Subcutaneous abdominal adipose tissue (tissue), 5 donors: ENCODE results near the gene TNFRSF6B.

Experiments
- H3K27ac ChIP-seq: one replicate; pipeline ENCODE4 v1.7.0; 2013; ENCODE audit warnings: low read depth, mild to moderate bottlenecking, inconsistent platforms, low read length, moderate library complexity
- H3K27me3 ChIP-seq, 5 donors: one replicate each; pipeline ENCODE4 v1.7.0; 2013; ENCODE audit warnings: low read length in 5 of 5, inconsistent platforms in 1 of 5; ENCODE audit not compliant: control insufficient read depth in 5 of 5, insufficient read depth in 4 of 5
- H3K36me3 ChIP-seq, 5 donors: one replicate each; pipeline ENCODE4 v1.7.0; 2013; ENCODE audit warnings: low read length in 5 of 5; ENCODE audit not compliant: control insufficient read depth in 5 of 5, insufficient read depth in 5 of 5
- H3K4me1 ChIP-seq, 5 donors: one replicate each; pipeline ENCODE4 v1.7.0; 2013; ENCODE audit warnings: low read length in 5 of 5, mild to moderate bottlenecking in 3 of 5, moderate library complexity in 1 of 5; ENCODE audit not compliant: control insufficient read depth in 5 of 5, insufficient read depth in 5 of 5
- H3K4me3 ChIP-seq, 5 donors: one replicate each; pipeline ENCODE4 v1.7.0; 2013; ENCODE audit warnings: low read length in 5 of 5, low read depth in 1 of 5
- H3K9ac ChIP-seq, 5 donors: one replicate each; pipeline ENCODE4 v1.7.0; 2013; ENCODE audit warnings: low read length in 5 of 5, mild to moderate bottlenecking in 4 of 5, moderate library complexity in 3 of 5
- H3K9me3 ChIP-seq, 5 donors: one replicate each; pipeline ENCODE4 v1.7.0; 2013; ENCODE audit warnings: low read length in 5 of 5; ENCODE audit not compliant: control insufficient read depth in 5 of 5
- donor health status: healthy.
- donor health status: healthy.
- donor health status: healthy.
- donor health status: healthy.
- donor health status: healthy.

TNFRSF6B gene

DNA sequence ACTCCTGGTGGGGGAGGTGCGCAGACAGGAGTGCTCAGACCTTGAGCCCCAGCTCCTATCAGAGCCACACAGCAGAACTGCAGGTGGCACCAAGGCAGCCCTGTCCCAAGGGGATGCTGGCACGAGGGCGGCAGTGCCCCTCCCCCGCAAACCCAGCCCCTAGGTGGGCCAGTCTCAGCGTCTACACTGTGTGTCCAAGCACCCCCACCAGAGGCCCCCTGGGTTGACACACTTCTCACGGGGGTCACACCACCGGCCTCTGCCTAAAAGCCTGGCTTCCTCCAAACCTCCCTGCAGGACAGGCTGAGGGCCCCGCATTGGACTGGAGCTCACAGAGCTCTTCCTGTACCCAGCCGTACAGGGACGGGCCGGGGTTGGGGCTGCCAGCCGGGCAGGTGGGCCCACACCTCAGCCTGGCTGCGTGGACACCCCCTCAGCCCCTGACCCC, 51.2 kb downstream of the TNFRSF6B start:
- Histone ChIP-seq H3K36me3 (peaks cover 0 to 57% (median 37%) of the 10 kb centered on the region in 5 donors), H3K4me1 (peaks cover 2 to 25% (median 10%) of the 10 kb centered on the region in 5 donors), H3K9ac (no peak overlapping the region), H3K4me3 (no peak overlapping the region), H3K27me3 (no peaks in the 10 kb centered on the region), H3K27ac (no peak overlapping the region), H3K9me3 (no peaks in the 10 kb centered on the region)
